Activated T-helper 2 cell treated with anti-CD3 and anti-CD28 coated beads, Interferon-gamma antibody, Interleukin-2, Interleukin-4, amounts not matched to agents 10 μg/mL and 5 μg/mL and 100 μg/mL, durations not matched to agents 14 hours and 24 hours and 36 hours (primary cell): Measurements from ENCODE around the gene PDE4D. TPM values are rescaled to one million over a fixed set of nuclear protein-coding genes. Genes with fewer than 3 reads are reported as not detected.

Source experiments
- DNase-seq: peaks from one replicate; pipeline ENCODE4 v3.0.0; 2021; ENCODE audit warnings: low spot score
- H3K27ac Mint-ChIP-seq: one replicate; pipeline ENCODE4 v1.8.0; 2021; ENCODE audit warnings: mixed read lengths
- H3K27me3 Mint-ChIP-seq: one replicate; pipeline ENCODE4 v1.8.0; 2021; ENCODE audit warnings: low read depth, mixed read lengths
- H3K36me3 Mint-ChIP-seq: one replicate; pipeline ENCODE4 v1.8.0; 2021; ENCODE audit warnings: low read depth, mixed read lengths
- H3K4me1 Mint-ChIP-seq: one replicate; pipeline ENCODE4 v1.8.0; 2021; ENCODE audit warnings: low read depth, mixed read lengths
- H3K4me3 Mint-ChIP-seq: one replicate; pipeline ENCODE4 v1.8.0; 2021; ENCODE audit warnings: low read depth, mild to moderate bottlenecking, moderate library complexity, mixed read lengths
- H3K9me3 Mint-ChIP-seq: one replicate; pipeline ENCODE4 v1.8.0; 2021; ENCODE audit warnings: mixed read lengths
- intact Hi-C: fragments of 100-400 bp; cut with micrococcal nuclease; formaldehyde crosslinking; loops from one replicate; pipeline ENCODE4 v1.15.1; 2023
- total RNA-seq: library from RNA; stranded (reverse); gene quantifications from 2 replicates; pipeline ENCODE4 v1.2.3, GENCODE V29; 2022

Gene PDE4D
- total RNA-seq, 1 donor from 2014 or later = 102 TPM

- Mint-ChIP-seq H3K4me3 (no peak overlapping the region), H3K36me3 (no peaks in the 10 kb centered on the region), H3K4me1 (peaks cover 20% of the 10 kb centered on the region), H3K27me3 (peaks cover 22% of the 10 kb centered on the region), H3K27ac (no peak overlapping the region), H3K9me3 (no peaks in the 10 kb centered on the region)
- intact Hi-C loops = loop anchor here (1.0 to 5.0 kb wide), 2 partner anchors 32 to 39 kb away; no protein-coding TSS in a partner anchor
- no peak for DNase-seq
Measured at GRCh38 chr5:59238126-59238902, 655.2 kb downstream of the PDE4D start.

GRCh38 chr5:59236986-59237385 lies 656.5 kb downstream of the PDE4D start:
- H3K9me3 Mint-ChIP-seq = no peaks in the 10 kb centered on the region
- H3K27me3 Mint-ChIP-seq = peaks cover 22% of the 10 kb centered on the region
- no peaks in the 10 kb centered on the region for H3K36me3 Mint-ChIP-seq
- no peak overlapping the region for H3K4me3 Mint-ChIP-seq
- H3K27ac Mint-ChIP-seq = no peak overlapping the region
- no peak for DNase-seq
- intact Hi-C loops = loop anchor here (5.0 kb wide), 1 partner anchor 40 kb away; no protein-coding TSS in a partner anchor
- peaks cover 20% of the 10 kb centered on the region for H3K4me1 Mint-ChIP-seq

GRCh38 chr5:59236448-59236847 lies 657.1 kb downstream of the PDE4D start:
- intact Hi-C loops = loop anchor here (5.0 kb wide), 1 partner anchor 41 kb away; no protein-coding TSS in a partner anchor
- peaks cover 28% of the 10 kb centered on the region for H3K27me3 Mint-ChIP-seq
- H3K27ac Mint-ChIP-seq = no peak overlapping the region
- DNase-seq = no peak
- no peaks in the 10 kb centered on the region for H3K36me3 Mint-ChIP-seq
- H3K4me3 Mint-ChIP-seq = no peak overlapping the region
- peaks cover 23% of the 10 kb centered on the region for H3K4me1 Mint-ChIP-seq
- H3K9me3 Mint-ChIP-seq = no peaks in the 10 kb centered on the region

- peaks cover 22% of the 10 kb centered on the region for H3K4me1 Mint-ChIP-seq
- no peaks in the 10 kb centered on the region for H3K9me3 Mint-ChIP-seq
- intact Hi-C loops = no loop called here
- H3K4me3 Mint-ChIP-seq = no peak overlapping the region
- no peak for DNase-seq
- no peaks in the 10 kb centered on the region for H3K36me3 Mint-ChIP-seq
- no peak overlapping the region for H3K27ac Mint-ChIP-seq
- H3K27me3 Mint-ChIP-seq = peaks cover 24% of the 10 kb centered on the region
Measured at GRCh38 chr5:59234236-59234635, 659.3 kb downstream of the PDE4D start.

- Mint-ChIP-seq H3K36me3 (no peaks in the 10 kb centered on the region), H3K4me1 (peaks cover 6% of the 10 kb centered on the region), H3K4me3 (no peak overlapping the region), H3K27ac (no peak overlapping the region), H3K27me3 (peaks cover 24% of the 10 kb centered on the region), H3K9me3 (no peaks in the 10 kb centered on the region)
- DNase-seq = no peak
- intact Hi-C loops = no loop called here
Measured at GRCh38 chr5:59231221-59231931, 662.1 kb downstream of the PDE4D start.

- Mint-ChIP-seq H3K36me3 (no peaks in the 10 kb centered on the region), H3K4me1 (peaks cover 18% of the 10 kb centered on the region)
Measured at GRCh38 chr5:59222687-59223511, 670.6 kb downstream of the PDE4D start.

GRCh38 chr5:59221769-59222168 lies 671.8 kb downstream of the PDE4D start:
- Mint-ChIP-seq H3K27ac (no peak overlapping the region), H3K4me1 (peaks cover 18% of the 10 kb centered on the region), H3K9me3 (peaks cover 13% of the 10 kb centered on the region), H3K27me3 (peaks cover 4% of the 10 kb centered on the region), H3K36me3 (no peaks in the 10 kb centered on the region), H3K4me3 (no peak overlapping the region)
- intact Hi-C loops = no loop called here
- no peak for DNase-seq

More at GRCh38 chr5:59222687-59223511, 670.6 kb downstream of the PDE4D start:
- Mint-ChIP-seq H3K27ac (no peak overlapping the region), H3K27me3 (peaks cover 4% of the 10 kb centered on the region), H3K4me3 (no peak overlapping the region), H3K9me3 (peaks cover 13% of the 10 kb centered on the region)
- intact Hi-C loops = no loop called here
- no peak for DNase-seq

GRCh38 chr5:59218424-59219045 lies 675.0 kb downstream of the PDE4D start:
- Mint-ChIP-seq H3K9me3 (no peaks in the 10 kb centered on the region), H3K27me3 (peaks cover 16% of the 10 kb centered on the region), H3K36me3 (no peaks in the 10 kb centered on the region), H3K4me3 (no peak overlapping the region), H3K4me1 (peaks cover 18% of the 10 kb centered on the region), H3K27ac (no peak overlapping the region)
- DNase-seq = no peak
- intact Hi-C loops = loop anchor here (2.0 kb wide), 1 partner anchor 148 kb away; no protein-coding TSS in a partner anchor

- peaks cover 11% of the 10 kb centered on the region for H3K4me1 Mint-ChIP-seq
- H3K27me3 Mint-ChIP-seq = peaks cover 23% of the 10 kb centered on the region
- intact Hi-C loops = no loop called here
- H3K36me3 Mint-ChIP-seq = no peaks in the 10 kb centered on the region
- H3K9me3 Mint-ChIP-seq = no peaks in the 10 kb centered on the region
- H3K4me3 Mint-ChIP-seq = no peak overlapping the region
- DNase-seq = no peak
- H3K27ac Mint-ChIP-seq = no peak overlapping the region
Measured at GRCh38 chr5:59216841-59217240, 676.7 kb downstream of the PDE4D start.

GRCh38 chr5:59212596-59212995 lies 680.9 kb downstream of the PDE4D start:
- intact Hi-C loops = no loop called here
- DNase-seq = no peak
- Mint-ChIP-seq H3K4me3 (no peak overlapping the region), H3K9me3 (no peaks in the 10 kb centered on the region), H3K4me1 (peaks cover 9% of the 10 kb centered on the region), H3K27ac (no peak overlapping the region), H3K27me3 (peaks cover 23% of the 10 kb centered on the region), H3K36me3 (no peaks in the 10 kb centered on the region)

GRCh38 chr5:59209758-59210359 lies 683.7 kb downstream of the PDE4D start:
- H3K4me1 Mint-ChIP-seq = peaks cover 22% of the 10 kb centered on the region
- DNase-seq = no peak
- intact Hi-C loops = loop anchor here (10.0 kb wide), 1 partner anchor 555 kb away; no protein-coding TSS in a partner anchor
- H3K27me3 Mint-ChIP-seq = peaks cover 12% of the 10 kb centered on the region
- H3K27ac Mint-ChIP-seq = no peak overlapping the region
- no peaks in the 10 kb centered on the region for H3K36me3 Mint-ChIP-seq
- no peak overlapping the region for H3K4me3 Mint-ChIP-seq
- H3K9me3 Mint-ChIP-seq = no peaks in the 10 kb centered on the region

- Mint-ChIP-seq H3K27me3 (peaks cover 7% of the 10 kb centered on the region), H3K4me3 (no peak overlapping the region), H3K27ac (no peak overlapping the region), H3K9me3 (no peaks in the 10 kb centered on the region), H3K4me1 (peaks cover 27% of the 10 kb centered on the region), H3K36me3 (no peaks in the 10 kb centered on the region)
- intact Hi-C loops = loop anchor here (10.0 kb wide), 1 partner anchor 556 kb away; no protein-coding TSS in a partner anchor
- DNase-seq = no peak
Measured at GRCh38 chr5:59208474-59208873, 685.1 kb downstream of the PDE4D start.
